Fibroblast of the aortic adventitia (primary cell): ENCODE measurements around the gene AKAP7. TPM values are rescaled to one million over a fixed set of nuclear protein-coding genes. Genes with fewer than 3 reads are reported as not detected.

ENCODE experiments used
- DNase-seq: peaks from one replicate; pipeline ENCODE4 v3.0.0-alpha.2; 2010; ENCODE audit warnings: low read depth
- H3K4me3 ChIP-seq: 2 replicates; pipeline ENCODE4 v1.5.1; 2011; ENCODE audit warnings: low read depth, mild to moderate bottlenecking, control low read depth, low read length, moderate library complexity
- total RNA-seq: library from RNA; depleted of rRNA; stranded (reverse); fragments of >200 nt; gene quantifications from 2 replicates; pipeline ENCODE4 v1.2.3, GENCODE V29; 2012; ENCODE audit warnings: low replicate concordance
- TF ChIP-seq, protein P1 (sequence below): IDR thresholded peaks from 2 replicates; pipeline ENCODE4 v1.5.1; 2011; ENCODE audit warnings: mild to moderate bottlenecking, low read length, control low read depth, inconsistent platforms; ENCODE audit not compliant: insufficient read depth

AKAP7 gene
- total RNA-seq, 1 donor = 5.4 TPM

DNA sequence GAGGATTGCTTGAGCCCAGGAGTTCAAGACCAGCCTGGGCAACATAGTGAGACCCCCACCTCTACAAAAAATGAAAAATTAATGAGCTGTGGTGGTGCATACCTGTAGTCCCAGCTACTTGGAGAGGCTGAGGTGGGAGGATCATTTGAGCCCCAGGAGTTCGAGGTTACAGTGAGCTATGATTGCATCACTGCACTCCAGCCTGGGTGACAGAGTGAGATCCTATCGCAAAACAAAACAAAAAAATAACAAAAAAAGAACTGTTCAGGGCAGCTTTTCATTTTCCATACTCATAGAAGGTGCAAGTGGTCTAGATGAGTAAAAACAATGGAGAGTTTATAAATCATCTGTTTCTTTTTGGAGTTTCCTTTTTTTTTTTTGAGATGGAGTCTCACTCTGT is 21.1 kb downstream of the AKAP7 start:
- TF ChIP-seq, protein P1, sequence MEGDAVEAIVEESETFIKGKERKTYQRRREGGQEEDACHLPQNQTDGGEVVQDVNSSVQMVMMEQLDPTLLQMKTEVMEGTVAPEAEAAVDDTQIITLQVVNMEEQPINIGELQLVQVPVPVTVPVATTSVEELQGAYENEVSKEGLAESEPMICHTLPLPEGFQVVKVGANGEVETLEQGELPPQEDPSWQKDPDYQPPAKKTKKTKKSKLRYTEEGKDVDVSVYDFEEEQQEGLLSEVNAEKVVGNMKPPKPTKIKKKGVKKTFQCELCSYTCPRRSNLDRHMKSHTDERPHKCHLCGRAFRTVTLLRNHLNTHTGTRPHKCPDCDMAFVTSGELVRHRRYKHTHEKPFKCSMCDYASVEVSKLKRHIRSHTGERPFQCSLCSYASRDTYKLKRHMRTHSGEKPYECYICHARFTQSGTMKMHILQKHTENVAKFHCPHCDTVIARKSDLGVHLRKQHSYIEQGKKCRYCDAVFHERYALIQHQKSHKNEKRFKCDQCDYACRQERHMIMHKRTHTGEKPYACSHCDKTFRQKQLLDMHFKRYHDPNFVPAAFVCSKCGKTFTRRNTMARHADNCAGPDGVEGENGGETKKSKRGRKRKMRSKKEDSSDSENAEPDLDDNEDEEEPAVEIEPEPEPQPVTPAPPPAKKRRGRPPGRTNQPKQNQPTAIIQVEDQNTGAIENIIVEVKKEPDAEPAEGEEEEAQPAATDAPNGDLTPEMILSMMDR = no peak
- DNase-seq = no peak

DNA sequence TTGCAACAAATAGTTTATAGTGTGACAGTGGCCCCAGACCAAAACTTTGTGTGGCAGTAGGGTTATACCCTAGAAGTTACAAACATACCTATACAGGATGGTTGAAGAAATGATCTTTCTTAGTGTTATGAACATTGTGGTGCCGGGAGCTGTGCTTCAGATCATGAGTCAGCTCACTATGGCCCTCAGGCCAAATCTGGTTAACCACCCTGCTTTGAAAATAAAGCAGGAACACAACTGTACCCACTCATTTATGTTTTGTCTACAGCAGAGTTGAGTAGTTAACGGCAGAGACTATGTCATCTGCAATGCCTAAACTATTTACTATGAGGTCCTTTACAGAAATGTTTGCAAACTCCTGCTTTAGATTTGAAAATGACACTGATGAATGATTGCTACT is 24.3 kb downstream of the AKAP7 start:
- no peak overlapping the region for H3K4me3 ChIP-seq
- TF ChIP-seq, protein P1 = no peak
- peak; percentile 51 for DNase-seq

More for the DNA sequence above, 21.1 kb downstream of the AKAP7 start:
- H3K4me3 ChIP-seq = no peak overlapping the region

DNA sequence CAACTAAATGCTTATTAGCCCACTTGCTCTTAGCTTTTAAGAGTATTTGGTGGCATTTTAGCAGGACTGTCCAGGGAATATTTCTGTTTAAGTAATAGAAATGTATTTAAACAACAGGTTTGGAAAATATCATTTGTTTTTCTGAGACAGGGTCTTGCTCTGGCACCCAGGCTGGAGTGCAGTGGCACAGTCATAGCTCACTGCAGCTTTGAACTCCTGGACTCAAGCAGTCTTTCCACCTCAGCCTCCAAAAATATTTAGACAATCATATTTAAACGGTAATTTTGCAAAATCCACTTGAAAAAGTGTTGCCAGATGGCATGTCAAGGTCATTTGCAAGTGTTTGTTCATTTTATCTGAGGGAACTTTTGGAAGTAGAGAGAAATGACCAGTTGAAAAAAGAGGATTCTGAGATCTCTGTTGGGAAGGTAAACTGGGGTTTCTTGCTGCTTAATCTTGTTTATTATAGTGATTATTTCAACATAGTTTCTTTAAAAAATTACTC is 25.0 kb downstream of the AKAP7 start:
- DNase-seq = no peak
- TF ChIP-seq, protein P1 = no peak
- H3K4me3 ChIP-seq = no peak overlapping the region

DNA sequence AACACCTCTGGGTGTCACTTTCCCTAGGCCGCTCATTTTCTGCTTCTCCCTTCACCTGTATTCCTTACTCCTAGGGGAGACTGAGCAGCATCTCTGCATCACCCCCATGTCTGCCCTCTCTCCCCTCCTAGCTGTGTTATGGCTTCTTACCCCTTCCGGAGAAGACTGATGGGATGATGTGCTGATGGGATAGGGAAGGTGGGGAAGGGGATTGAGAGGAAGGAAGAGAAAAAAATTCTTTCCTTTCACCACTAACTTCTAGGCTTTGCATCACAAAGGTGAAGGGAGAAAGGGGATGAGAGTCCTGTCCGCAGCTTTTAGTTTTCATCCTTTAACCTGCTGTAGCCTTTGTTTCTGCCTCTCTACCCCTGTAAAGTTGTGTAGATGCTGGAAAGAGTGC is 26.7 kb downstream of the AKAP7 start:
- TF ChIP-seq, protein P1 = no peak
- no peak overlapping the region for H3K4me3 ChIP-seq
- DNase-seq = no peak

DNA sequence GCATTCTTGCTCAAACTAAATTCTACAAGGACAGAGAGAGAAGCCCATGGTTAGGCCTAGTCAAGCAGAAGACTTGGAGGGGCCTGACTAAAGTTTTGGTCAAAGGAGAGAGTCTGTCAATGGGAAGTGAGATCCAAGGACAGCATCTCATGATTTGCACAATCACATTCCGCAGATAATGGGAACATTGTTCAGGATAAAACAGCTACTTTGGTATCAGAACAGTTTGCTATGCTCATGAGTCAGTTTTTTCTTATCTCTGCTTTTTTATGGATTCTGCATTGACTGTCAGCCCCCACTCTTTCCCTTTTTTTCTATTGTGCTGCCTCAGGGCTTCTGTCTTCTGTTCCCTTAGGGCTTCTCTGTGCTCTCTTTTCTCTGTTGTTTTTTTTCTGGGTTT is 28.6 kb downstream of the AKAP7 start:
- TF ChIP-seq, protein P1 = no peak
- DNase-seq = peak; percentile 87
- H3K4me3 ChIP-seq = no peak overlapping the region

DNA sequence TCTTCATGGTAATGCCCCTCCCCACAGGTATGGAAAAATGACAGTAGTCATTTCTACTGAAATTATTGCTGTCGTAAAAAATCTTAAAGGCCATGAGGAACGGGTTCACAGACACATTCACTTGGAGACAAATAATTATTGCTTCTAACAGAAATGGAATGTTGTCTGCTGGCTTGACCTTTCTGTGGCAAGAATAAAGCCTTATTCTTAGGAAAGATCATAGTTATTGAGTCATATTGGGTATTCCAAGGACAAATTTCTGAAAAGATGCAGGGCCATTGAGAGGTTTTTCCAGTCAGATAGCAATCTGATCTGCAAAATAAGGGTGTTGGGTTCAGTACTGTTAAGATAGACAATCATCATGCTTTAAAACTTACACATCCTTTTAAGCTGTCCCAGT is 29.2 kb downstream of the AKAP7 start:
- peak; percentile 33 for DNase-seq
- TF ChIP-seq, protein P1 = no peak

DNA sequence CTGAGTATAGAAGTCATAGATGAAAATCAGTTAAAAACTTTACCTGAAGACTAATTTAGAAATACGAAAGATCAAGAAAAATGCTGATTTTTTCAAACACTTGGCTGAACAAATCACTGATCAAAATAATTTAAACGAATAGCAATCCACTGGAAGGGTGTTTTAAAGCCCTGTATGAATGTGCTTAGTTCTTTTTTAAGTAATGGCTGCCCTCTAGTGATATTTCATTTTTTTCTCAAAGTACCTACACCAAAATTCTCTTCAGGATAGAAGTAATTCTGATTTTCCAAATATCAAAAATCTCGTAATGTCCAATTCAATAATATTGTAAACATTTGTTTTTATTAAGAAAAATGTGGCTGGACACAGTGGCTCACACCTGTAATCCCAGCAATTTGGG is 32.5 kb downstream of the AKAP7 start:
- peak; percentile 47 for DNase-seq
- H3K4me3 ChIP-seq = no peak overlapping the region
- TF ChIP-seq, protein P1 = no peak

More for the DNA sequence above, 29.2 kb downstream of the AKAP7 start:
- H3K4me3 ChIP-seq = no peak overlapping the region
